HepG2 (cell line): ENCODE results near the gene SEC14L5. TPM values are rescaled to one million over a fixed set of nuclear protein-coding genes. Genes with fewer than 3 reads are reported as not detected.

Experiments used
- ATAC-seq: fragments of 200-7000 bp; cut with Tn5 transposase; 3 replicates; pipeline ENCODE4 v1.9.1; 2020; ENCODE audit warnings: mild to moderate bottlenecking, moderate library complexity
- BruUV-seq: library from RNA; stranded (reverse); fragments of 400-500 nt; replicated peaks from 2 replicates; lab custom pipeline; 2021; lab: Mats Ljungman, UMichigan
- CTCF ChIA-PET: fragments of 300-600 bp; formaldehyde crosslinking; extraction: SDS; loops from one replicate; lab custom pipeline; 2021; ENCODE audit warnings: low total read pairs, inconsistent platforms, low intra/inter-chr PET ratio; lab: Yijun Ruan, JAX
- POLR2A ChIA-PET: fragments of 350-600 bp; sonication (Branson Sonifier 250); formaldehyde crosslinking; loops from one replicate; lab custom pipeline; 2020; ENCODE audit warnings: antibody characterized with exemption, inconsistent platforms; lab: Yijun Ruan, JAX
- DNase-seq: peaks from one replicate; pipeline ENCODE4 v3.0.0-alpha.2; 2015; ENCODE audit warnings: low spot score
- FAIRE-seq: peaks from 3 replicates; lab custom pipeline; 2011; peaks lifted over from hg19 to GRCh38; lab: Jason Lieb, UNC
- H2AFZ ChIP-seq: one replicate; pipeline ENCODE4 v1.6.1; 2011; ENCODE audit warnings: low read length, inconsistent platforms
- H3K27ac ChIP-seq: fragments of 300-600 bp; 3 replicates; pipeline ENCODE4 v1.8.0; 2011; ENCODE audit warnings: mixed run types, mild to moderate bottlenecking, mixed read lengths, low read length, inconsistent platforms; ENCODE audit not compliant: insufficient read depth; ENCODE audit errors: extremely low read length
- H3K27me3 ChIP-seq, 2 experiments: fragments of 200-600 bp in 1 of 2; 2 replicates in 1 of 2; 3 replicates in 1 of 2; pipeline versions ENCODE4 v1.6.0 to v1.8.0; 2011; ENCODE audit warnings: low read length in 2 of 2, mild to moderate bottlenecking in 2 of 2, moderate library complexity in 2 of 2, inconsistent platforms in 1 of 2; ENCODE audit not compliant: insufficient read depth in 2 of 2, control insufficient read depth in 1 of 2
- H3K36me3 ChIP-seq, 2 experiments: fragments of 200-600 bp in 1 of 2; replicated peaks in 1 of 2; 2 replicates in 1 of 2; 3 replicates in 1 of 2; pipeline versions ENCODE4 v1.5.1 to v1.8.0; 2011; ENCODE audit warnings: low read length in 2 of 2, inconsistent platforms in 1 of 2; ENCODE audit not compliant: insufficient read depth in 2 of 2, control insufficient read depth in 1 of 2
- H3K4me1 ChIP-seq: 2 replicates; pipeline ENCODE4 v1.5.1; 2012; ENCODE audit warnings: low read length, inconsistent platforms; ENCODE audit not compliant: insufficient read depth
- H3K4me2 ChIP-seq: 2 replicates; pipeline ENCODE4 v1.6.0; 2011; ENCODE audit warnings: low read depth, low read length, inconsistent platforms
- H3K4me3 ChIP-seq, 3 experiments: fragments of 200-600 bp in 1 of 3; sonication (generic), shearing (Covaris generic) in 1 of 3; replicated peaks in 1 of 3; 2 replicates each; pipeline ENCODE4 v1.5.1; 2011 to 2016; ENCODE audit warnings: low read length in 3 of 3, inconsistent platforms in 2 of 3, low read depth in 2 of 3, mild to moderate bottlenecking in 2 of 3, control low read depth in 1 of 3, mixed read lengths in 1 of 3; ENCODE audit not compliant: insufficient read depth in 1 of 3
- H3K79me2 ChIP-seq: one replicate; pipeline ENCODE4 v1.6.1; 2011; ENCODE audit warnings: low read length, inconsistent platforms; ENCODE audit not compliant: insufficient read depth
- H3K9ac ChIP-seq: 2 replicates; pipeline ENCODE4 v1.6.0; 2011; ENCODE audit warnings: mild to moderate bottlenecking, low read depth, low read length, inconsistent platforms; ENCODE audit not compliant: insufficient read depth
- H3K9me3 ChIP-seq: 2 replicates; pipeline ENCODE4 v1.5.1; 2012; ENCODE audit warnings: mild to moderate bottlenecking, low read length
- H4K20me1 ChIP-seq: 2 replicates; pipeline ENCODE4 v1.6.0; 2011; ENCODE audit warnings: inconsistent platforms, mild to moderate bottlenecking, low read length, moderate library complexity; ENCODE audit not compliant: insufficient read depth
- RCOR2 ChIP-seq: IDR thresholded peaks from 2 replicates; pipeline ENCODE4 v1.6.1; 2016; ENCODE audit warnings: missing biosample characterization, missing genetic modification reagents
- TBX3 ChIP-seq: fragments of 450-650 bp; IDR thresholded peaks from 2 replicates; pipeline ENCODE4 v1.6.1; 2017; ENCODE audit warnings: antibody characterized with exemption, mild to moderate bottlenecking, inconsistent platforms, borderline replicate concordance
- TEAD2 ChIP-seq: sonication (generic); formaldehyde crosslinking; IDR thresholded peaks from 2 replicates; pipeline ENCODE4 v1.9.0; 2021; ENCODE audit warnings: missing genetic modification reagents
- ZKSCAN1 ChIP-seq: fragments of 150-350 bp; IDR thresholded peaks from 2 replicates; pipeline ENCODE4 v1.6.1; 2014; ENCODE audit warnings: low read length
- ZNF446 ChIP-seq: sonication (generic); formaldehyde crosslinking; IDR thresholded peaks from 2 replicates; pipeline ENCODE4 v1.5.0; 2020; ENCODE audit warnings: mild to moderate bottlenecking, missing genetic modification reagents
- ZNF629 ChIP-seq: sonication (generic); formaldehyde crosslinking; conservative IDR thresholded peaks from 2 replicates; pipeline ENCODE4 v1.5.0; 2020; ENCODE audit warnings: missing genetic modification reagents
- whole genome bisulfite sequencing: methylation state at CpG from one replicate; pipeline ENCODE4 v1.1.6; 2017; ENCODE audit warnings: low lambda C conversion rate; 5-methylcytosine and 5-hydroxymethylcytosine counted together
- in situ Hi-C: cut with HindIII; loops from 2 replicates; pipeline ENCODE4 v1.10.0; 2017; ENCODE audit warnings: low pct_unique_long_range_greater_than_20kb; ENCODE audit not compliant: extremely low pct_ligation_motif_present
- intact Hi-C: fragments of 100-400 bp; cut with micrococcal nuclease; formaldehyde crosslinking; loops from one replicate; pipeline ENCODE4 v1.10.0; 2022; ENCODE audit not compliant: unreplicated experiment
- polyA plus RNA-seq, 8 experiments: library from polyadenylated mRNA; depleted of rRNA in 3 of 8; stranded (reverse) in 7 of 8; unstranded in 1 of 8; fragments of >200 nt; fragmentation: Illumina TruSeq in 4 of 8; extraction: Trizol in 4 of 8; gene quantifications; 2 replicates each; pipeline versions ENCODE4 v1.2.1 to v1.2.3, GENCODE V29; 2011 to 2016; ENCODE audit warnings: low read depth in 4 of 8, missing spikeins in 1 of 8, mixed read lengths in 1 of 8; ENCODE audit not compliant: insufficient read depth in 1 of 8
- total RNA-seq, 5 experiments: library from RNA; depleted of rRNA; stranded (reverse); fragments of >200 nt; fragmentation: Illumina TruSeq; extraction: Trizol; gene quantifications; 2 replicates each; pipeline ENCODE4 v1.2.3, GENCODE V29; 2016; ENCODE audit warnings: low read depth in 1 of 5
- TF ChIP-seq, protein P1 (sequence below): sonication (generic); formaldehyde crosslinking; IDR thresholded peaks from 2 replicates; pipeline ENCODE4 v1.4.0; 2020; ENCODE audit warnings: missing genetic modification reagents
- TF ChIP-seq, protein P2 (sequence below), 2 experiments: sonication (generic) in 1 of 2; formaldehyde crosslinking in 1 of 2; IDR thresholded peaks; 2 replicates each; pipeline versions ENCODE4 v1.6.1 to v1.9.0; 2014 to 2022; ENCODE audit warnings: antibody characterized with exemption in 1 of 2, borderline replicate concordance in 1 of 2, inconsistent platforms in 1 of 2, low read depth in 1 of 2, missing genetic modification reagents in 1 of 2
- TF ChIP-seq, protein P3 (sequence below): sonication (generic); formaldehyde crosslinking; IDR thresholded peaks from 2 replicates; pipeline ENCODE4 v1.5.1; 2020; ENCODE audit warnings: mild to moderate bottlenecking, missing genetic modification reagents, borderline replicate concordance
- TF ChIP-seq, protein P4 (sequence below): sonication (generic); formaldehyde crosslinking; IDR thresholded peaks from 2 replicates; pipeline ENCODE4 v1.5.0; 2020; ENCODE audit warnings: mild to moderate bottlenecking, missing genetic modification reagents, moderate library complexity

The SEC14L5 gene
- total and polyA plus RNA-seq, 2 of the 13 experiments (the other 11 are each of a cell fraction or from before 2014, with no cell fraction given), result 0.40 to 0.42 TPM

DNA sequence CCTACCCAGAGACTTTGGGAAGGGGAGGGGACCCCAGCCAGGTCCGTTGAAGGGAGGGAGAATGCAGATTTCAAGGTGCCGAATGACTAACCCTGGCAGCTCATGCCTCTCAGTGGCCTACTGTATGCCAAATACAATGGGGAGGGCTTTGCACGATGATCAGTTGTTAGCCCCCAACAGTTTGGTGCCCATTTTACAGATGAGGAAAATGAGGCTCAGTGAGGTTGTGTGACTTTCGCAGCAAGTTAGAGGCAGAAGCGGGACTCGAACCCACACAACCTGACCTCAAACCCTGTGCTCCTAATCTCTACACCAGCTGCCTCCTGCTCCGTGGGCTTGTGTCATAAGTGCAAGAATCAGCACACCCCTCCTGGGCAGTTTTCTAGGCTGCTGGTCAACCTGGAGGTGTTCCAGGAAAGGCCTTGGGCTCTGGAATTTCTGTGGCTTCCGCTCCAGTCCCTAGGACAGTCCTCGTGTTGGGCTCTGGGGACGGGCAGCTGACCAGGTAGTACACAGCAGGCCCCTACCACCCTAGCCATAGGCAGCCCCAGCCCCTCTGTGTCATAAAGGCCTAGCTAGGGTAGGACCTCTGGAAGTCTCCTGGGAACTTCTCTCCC lies 87.5 kb downstream of the SEC14L5 start:
- ChIA-PET POLR2A (interaction anchor here (1.6 kb wide), 1 partner anchor 12 kb away, joined by 4 read pairs; the partner anchor contains the start of gene NAGPA), CTCF (no interaction called here)
- no peaks in the 10 kb centered on the region for H4K20me1 ChIP-seq
- H3K4me3 ChIP-seq, result peak overlapping the region in 1 of 3 experiments; percentile 4; a peak in 1 of 6 replicates
- peak overlapping the region; percentile 40 for H3K4me2 ChIP-seq
- in situ Hi-C loops (no loop called here), intact Hi-C loops (no loop called here)
- peaks cover 47% of the 10 kb centered on the region for H3K4me1 ChIP-seq
- 43% methylated on average over 10 of the region's 10 CpGs for WGBS
- ATAC-seq, result peak; percentile 23
- no TSS peak for BruUV-seq
- H3K36me3 ChIP-seq, result no peaks in the 10 kb centered on the region
- no peak for DNase-seq
- no peak overlapping the region for H3K9ac ChIP-seq
- no peak for FAIRE-seq
- H2AFZ ChIP-seq, result no peak overlapping the region
- no peaks in the 10 kb centered on the region for H3K9me3 ChIP-seq
- no peak overlapping the region for H3K27ac ChIP-seq
- peaks cover 0 to 8% of the 10 kb centered on the region in 2 experiments; a peak in 2 of 5 replicates for H3K27me3 ChIP-seq
- H3K79me2 ChIP-seq, result no peaks in the 10 kb centered on the region
- TF ChIP-seq TBX3, result no peak
- TF ChIP-seq, protein P1, sequence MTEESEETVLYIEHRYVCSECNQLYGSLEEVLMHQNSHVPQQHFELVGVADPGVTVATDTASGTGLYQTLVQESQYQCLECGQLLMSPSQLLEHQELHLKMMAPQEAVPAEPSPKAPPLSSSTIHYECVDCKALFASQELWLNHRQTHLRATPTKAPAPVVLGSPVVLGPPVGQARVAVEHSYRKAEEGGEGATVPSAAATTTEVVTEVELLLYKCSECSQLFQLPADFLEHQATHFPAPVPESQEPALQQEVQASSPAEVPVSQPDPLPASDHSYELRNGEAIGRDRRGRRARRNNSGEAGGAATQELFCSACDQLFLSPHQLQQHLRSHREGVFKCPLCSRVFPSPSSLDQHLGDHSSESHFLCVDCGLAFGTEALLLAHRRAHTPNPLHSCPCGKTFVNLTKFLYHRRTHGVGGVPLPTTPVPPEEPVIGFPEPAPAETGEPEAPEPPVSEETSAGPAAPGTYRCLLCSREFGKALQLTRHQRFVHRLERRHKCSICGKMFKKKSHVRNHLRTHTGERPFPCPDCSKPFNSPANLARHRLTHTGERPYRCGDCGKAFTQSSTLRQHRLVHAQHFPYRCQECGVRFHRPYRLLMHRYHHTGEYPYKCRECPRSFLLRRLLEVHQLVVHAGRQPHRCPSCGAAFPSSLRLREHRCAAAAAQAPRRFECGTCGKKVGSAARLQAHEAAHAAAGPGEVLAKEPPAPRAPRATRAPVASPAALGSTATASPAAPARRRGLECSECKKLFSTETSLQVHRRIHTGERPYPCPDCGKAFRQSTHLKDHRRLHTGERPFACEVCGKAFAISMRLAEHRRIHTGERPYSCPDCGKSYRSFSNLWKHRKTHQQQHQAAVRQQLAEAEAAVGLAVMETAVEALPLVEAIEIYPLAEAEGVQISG, result 0 out of 2 replicates have a peak, but pooled peaks have one; percentile 10
- TF ChIP-seq, protein P2, sequence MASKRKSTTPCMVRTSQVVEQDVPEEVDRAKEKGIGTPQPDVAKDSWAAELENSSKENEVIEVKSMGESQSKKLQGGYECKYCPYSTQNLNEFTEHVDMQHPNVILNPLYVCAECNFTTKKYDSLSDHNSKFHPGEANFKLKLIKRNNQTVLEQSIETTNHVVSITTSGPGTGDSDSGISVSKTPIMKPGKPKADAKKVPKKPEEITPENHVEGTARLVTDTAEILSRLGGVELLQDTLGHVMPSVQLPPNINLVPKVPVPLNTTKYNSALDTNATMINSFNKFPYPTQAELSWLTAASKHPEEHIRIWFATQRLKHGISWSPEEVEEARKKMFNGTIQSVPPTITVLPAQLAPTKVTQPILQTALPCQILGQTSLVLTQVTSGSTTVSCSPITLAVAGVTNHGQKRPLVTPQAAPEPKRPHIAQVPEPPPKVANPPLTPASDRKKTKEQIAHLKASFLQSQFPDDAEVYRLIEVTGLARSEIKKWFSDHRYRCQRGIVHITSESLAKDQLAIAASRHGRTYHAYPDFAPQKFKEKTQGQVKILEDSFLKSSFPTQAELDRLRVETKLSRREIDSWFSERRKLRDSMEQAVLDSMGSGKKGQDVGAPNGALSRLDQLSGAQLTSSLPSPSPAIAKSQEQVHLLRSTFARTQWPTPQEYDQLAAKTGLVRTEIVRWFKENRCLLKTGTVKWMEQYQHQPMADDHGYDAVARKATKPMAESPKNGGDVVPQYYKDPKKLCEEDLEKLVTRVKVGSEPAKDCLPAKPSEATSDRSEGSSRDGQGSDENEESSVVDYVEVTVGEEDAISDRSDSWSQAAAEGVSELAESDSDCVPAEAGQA (IDR thresholded peaks at IDR 0.05; ENCODE audit: low read depth), result no peak
- TF ChIP-seq, protein P2 (CRISPR knock-in tag; IDR thresholded peaks at IDR 0.05; ENCODE audit: borderline replicate concordance), result no peak
- TF ChIP-seq TEAD2, result peak; percentile 14; the same call in 1 of the 2 replicates
- peak; percentile 95 for TF ChIP-seq ZNF629 (CRISPR knock-in tag)
- 0 out of 2 replicates have a peak, but pooled peaks have one; percentile 2 for TF ChIP-seq ZKSCAN1
- TF ChIP-seq ZNF446 (CRISPR knock-in tag), result no peak
- TF ChIP-seq, protein P3, sequence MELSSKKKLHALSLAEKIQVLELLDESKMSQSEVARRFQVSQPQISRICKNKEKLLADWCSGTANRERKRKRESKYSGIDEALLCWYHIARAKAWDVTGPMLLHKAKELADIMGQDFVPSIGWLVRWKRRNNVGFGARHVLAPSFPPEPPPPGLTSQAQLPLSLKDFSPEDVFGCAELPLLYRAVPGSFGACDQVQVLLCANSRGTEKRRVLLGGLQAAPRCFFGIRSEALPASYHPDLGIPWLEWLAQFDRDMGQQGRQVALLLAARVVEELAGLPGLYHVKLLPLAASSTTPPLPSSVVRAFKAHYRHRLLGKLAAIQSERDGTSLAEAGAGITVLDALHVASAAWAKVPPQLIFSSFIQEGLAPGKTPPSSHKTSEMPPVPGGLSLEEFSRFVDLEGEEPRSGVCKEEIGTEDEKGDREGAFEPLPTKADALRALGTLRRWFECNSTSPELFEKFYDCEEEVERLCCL (CRISPR knock-in tag), result no peak
- TF ChIP-seq RCOR2 (CRISPR knock-in tag), result no peak
- TF ChIP-seq, protein P4, sequence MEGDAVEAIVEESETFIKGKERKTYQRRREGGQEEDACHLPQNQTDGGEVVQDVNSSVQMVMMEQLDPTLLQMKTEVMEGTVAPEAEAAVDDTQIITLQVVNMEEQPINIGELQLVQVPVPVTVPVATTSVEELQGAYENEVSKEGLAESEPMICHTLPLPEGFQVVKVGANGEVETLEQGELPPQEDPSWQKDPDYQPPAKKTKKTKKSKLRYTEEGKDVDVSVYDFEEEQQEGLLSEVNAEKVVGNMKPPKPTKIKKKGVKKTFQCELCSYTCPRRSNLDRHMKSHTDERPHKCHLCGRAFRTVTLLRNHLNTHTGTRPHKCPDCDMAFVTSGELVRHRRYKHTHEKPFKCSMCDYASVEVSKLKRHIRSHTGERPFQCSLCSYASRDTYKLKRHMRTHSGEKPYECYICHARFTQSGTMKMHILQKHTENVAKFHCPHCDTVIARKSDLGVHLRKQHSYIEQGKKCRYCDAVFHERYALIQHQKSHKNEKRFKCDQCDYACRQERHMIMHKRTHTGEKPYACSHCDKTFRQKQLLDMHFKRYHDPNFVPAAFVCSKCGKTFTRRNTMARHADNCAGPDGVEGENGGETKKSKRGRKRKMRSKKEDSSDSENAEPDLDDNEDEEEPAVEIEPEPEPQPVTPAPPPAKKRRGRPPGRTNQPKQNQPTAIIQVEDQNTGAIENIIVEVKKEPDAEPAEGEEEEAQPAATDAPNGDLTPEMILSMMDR (CRISPR knock-in tag), result no peak
